WTC11 (cell line): ENCODE data around the gene CARS2.

Source experiments
- AFF4 ChIP-seq: sonication (generic); formaldehyde crosslinking; IDR thresholded peaks from 2 replicates; pipeline ENCODE4 v1.8.1; 2023; ENCODE audit warnings: mild to moderate bottlenecking, missing genetic modification reagents, borderline replicate concordance
- ATF2 ChIP-seq: sonication (generic); formaldehyde crosslinking; IDR thresholded peaks from 2 replicates; pipeline ENCODE4 v1.8.1; 2022; ENCODE audit warnings: low read depth, missing genetic modification reagents, borderline replicate concordance
- ATF3 ChIP-seq: sonication (generic); formaldehyde crosslinking; conservative IDR thresholded peaks from 2 replicates; pipeline ENCODE4 v1.8.1; 2022; ENCODE audit warnings: mild to moderate bottlenecking, missing genetic modification reagents
- CBFB ChIP-seq: sonication (generic); formaldehyde crosslinking; IDR thresholded peaks from 2 replicates; pipeline ENCODE4 v1.8.1; 2022; ENCODE audit warnings: mild to moderate bottlenecking, low read depth, missing genetic modification reagents
- CTCF ChIP-seq: fragments of 200-600 bp; IDR thresholded peaks from 2 replicates; pipeline ENCODE4 v1.8.0; 2022; ENCODE audit warnings: antibody characterized with exemption
- ESRRA ChIP-seq: sonication (generic); formaldehyde crosslinking; IDR thresholded peaks from 2 replicates; pipeline ENCODE4 v1.8.1; 2022; ENCODE audit warnings: mild to moderate bottlenecking, missing genetic modification reagents, borderline replicate concordance
- HMGXB4 ChIP-seq: sonication (generic); formaldehyde crosslinking; IDR thresholded peaks from 2 replicates; pipeline ENCODE4 v1.8.1; 2023; ENCODE audit warnings: mild to moderate bottlenecking, moderate library complexity, missing genetic modification reagents
- JUN ChIP-seq: sonication (generic); formaldehyde crosslinking; IDR thresholded peaks from 2 replicates; pipeline ENCODE4 v1.8.0; 2023; ENCODE audit warnings: mild to moderate bottlenecking, missing genetic modification reagents
- MAX ChIP-seq: sonication (generic); formaldehyde crosslinking; IDR thresholded peaks from 2 replicates; pipeline ENCODE4 v1.8.0; 2022; ENCODE audit warnings: mild to moderate bottlenecking, missing genetic modification reagents
- NFYB ChIP-seq: sonication (generic); formaldehyde crosslinking; conservative IDR thresholded peaks from 2 replicates; pipeline ENCODE4 v1.8.0; 2022; ENCODE audit warnings: low read depth, missing genetic modification reagents
- TEAD4 ChIP-seq: sonication (generic); formaldehyde crosslinking; IDR thresholded peaks from 2 replicates; pipeline ENCODE4 v1.8.0; 2022; ENCODE audit warnings: mild to moderate bottlenecking, missing genetic modification reagents
- ZBTB43 ChIP-seq: sonication (generic); formaldehyde crosslinking; IDR thresholded peaks from 2 replicates; pipeline ENCODE4 v1.8.1; 2023; ENCODE audit warnings: mild to moderate bottlenecking, missing genetic modification reagents
- ZNF121 ChIP-seq: sonication (generic); formaldehyde crosslinking; IDR thresholded peaks from 2 replicates; pipeline ENCODE4 v1.8.0; 2023; ENCODE audit warnings: missing genetic modification reagents

GRCh38 chr13:110748271-110748670, 42.4 kb upstream of the CARS2 start:
- TF ChIP-seq NFYB (CRISPR knock-in tag): no peak
- TF ChIP-seq ZNF121 (CRISPR knock-in tag): no peak
- no peak for TF ChIP-seq CTCF
- no peak for TF ChIP-seq ZBTB43
- TF ChIP-seq ATF3 (CRISPR knock-in tag): no peak
- TF ChIP-seq AFF4 (CRISPR knock-in tag): no peak
- no peak for TF ChIP-seq JUN (CRISPR knock-in tag)
- TF ChIP-seq CBFB (CRISPR knock-in tag): no peak
- TF ChIP-seq HMGXB4 (CRISPR knock-in tag): no peak
- TF ChIP-seq ESRRA (CRISPR knock-in tag): no peak
- TF ChIP-seq ATF2: no peak
- TF ChIP-seq MAX (CRISPR knock-in tag): no peak
- no peak for TF ChIP-seq TEAD4
